Measurements from ENCODE around the gene PSMF1. TPM values are rescaled to one million over a fixed set of nuclear protein-coding genes. Genes with fewer than 3 reads are reported as not detected.
A peak's percentile ranks its signal among the peaks of the same experiment; 100 is the strongest.

The PSMF1 gene
- total RNA-seq, 1 donor from 2014 or later, result 133 TPM

DNA sequence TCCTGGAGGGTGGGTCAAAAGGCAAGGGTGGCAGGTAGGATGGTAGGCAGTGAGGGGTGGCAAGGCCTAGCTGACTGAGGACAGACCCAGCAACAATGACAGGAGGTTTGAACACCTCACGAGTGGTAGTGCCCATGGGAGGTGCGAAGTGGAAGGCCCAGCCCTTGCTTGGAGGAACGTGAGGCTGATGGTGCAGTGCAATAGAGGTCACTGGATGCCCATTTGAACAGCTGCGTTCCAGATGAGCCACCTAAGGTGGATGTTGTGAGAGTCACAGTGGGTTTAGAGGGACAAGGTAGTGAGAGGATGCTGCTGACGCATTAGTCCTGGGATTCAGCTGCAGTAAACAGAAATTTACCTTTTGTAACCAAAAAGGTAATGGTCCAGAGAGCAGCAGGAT lies 50.8 kb downstream of the PSMF1 start:
- Mint-ChIP-seq H3K9me3 (ENCODE audit: unreplicated experiment) (no peaks in the 10 kb centered on the region), H3K36me3 (ENCODE audit: low read depth, unreplicated experiment) (peaks cover 37% of the 10 kb centered on the region), H3K27me3 (ENCODE audit: low read depth, unreplicated experiment) (no peaks in the 10 kb centered on the region), H3K4me3 (ENCODE audit: unreplicated experiment) (no peak overlapping the region), H3K27ac (ENCODE audit: unreplicated experiment) (no peak overlapping the region), H3K4me1 (ENCODE audit: low read depth, unreplicated experiment) (no peaks in the 10 kb centered on the region)
- no peaks in the 10 kb centered on the region for H3K4me1 ChIP-seq (ENCODE audit: insufficient read depth, low read length)
- TF ChIP-seq, protein P1, sequence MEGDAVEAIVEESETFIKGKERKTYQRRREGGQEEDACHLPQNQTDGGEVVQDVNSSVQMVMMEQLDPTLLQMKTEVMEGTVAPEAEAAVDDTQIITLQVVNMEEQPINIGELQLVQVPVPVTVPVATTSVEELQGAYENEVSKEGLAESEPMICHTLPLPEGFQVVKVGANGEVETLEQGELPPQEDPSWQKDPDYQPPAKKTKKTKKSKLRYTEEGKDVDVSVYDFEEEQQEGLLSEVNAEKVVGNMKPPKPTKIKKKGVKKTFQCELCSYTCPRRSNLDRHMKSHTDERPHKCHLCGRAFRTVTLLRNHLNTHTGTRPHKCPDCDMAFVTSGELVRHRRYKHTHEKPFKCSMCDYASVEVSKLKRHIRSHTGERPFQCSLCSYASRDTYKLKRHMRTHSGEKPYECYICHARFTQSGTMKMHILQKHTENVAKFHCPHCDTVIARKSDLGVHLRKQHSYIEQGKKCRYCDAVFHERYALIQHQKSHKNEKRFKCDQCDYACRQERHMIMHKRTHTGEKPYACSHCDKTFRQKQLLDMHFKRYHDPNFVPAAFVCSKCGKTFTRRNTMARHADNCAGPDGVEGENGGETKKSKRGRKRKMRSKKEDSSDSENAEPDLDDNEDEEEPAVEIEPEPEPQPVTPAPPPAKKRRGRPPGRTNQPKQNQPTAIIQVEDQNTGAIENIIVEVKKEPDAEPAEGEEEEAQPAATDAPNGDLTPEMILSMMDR (IDR thresholded peaks at IDR 0.05; ENCODE audit: insufficient read depth, low read depth, low read length), result no peak
- TF ChIP-seq EZH2 (IDR thresholded peaks at IDR 0.05; ENCODE audit: insufficient read depth, low read length), result no peak
- H3K9ac ChIP-seq (ENCODE audit: low read length), result no peak overlapping the region
- no peaks in the 10 kb centered on the region for H3K27me3 ChIP-seq (ENCODE audit: insufficient read depth, low read length)
- H3K79me2 ChIP-seq (ENCODE audit: insufficient read depth, low read length), result no peaks in the 10 kb centered on the region
- H4K20me1 ChIP-seq (ENCODE audit: insufficient read depth, low read length), result peaks cover 41% of the 10 kb centered on the region
- no peak overlapping the region for H3K4me3 ChIP-seq (ENCODE audit: insufficient read depth, low read depth, low read length)
- no peak overlapping the region for H3K27ac ChIP-seq (ENCODE audit: low read depth, low read length)
- FAIRE-seq (no peak), DNase-seq (ENCODE audit: low read depth) (no peak)
- no peak overlapping the region for H2AFZ ChIP-seq (ENCODE audit: low read depth, low read length)
- no peak overlapping the region for H3K4me2 ChIP-seq (ENCODE audit: low read length)
- H3K36me3 ChIP-seq (ENCODE audit: insufficient read depth, low read length), result peaks cover 26% of the 10 kb centered on the region
- H3K9me3 ChIP-seq (ENCODE audit: insufficient read depth, low read depth, low read length), result no peaks in the 10 kb centered on the region

- no peaks in the 10 kb centered on the region for H3K9me3 ChIP-seq (ENCODE audit: insufficient read depth, low read depth, low read length)
- no peak overlapping the region for H3K4me3 ChIP-seq (ENCODE audit: insufficient read depth, low read depth, low read length)
- Mint-ChIP-seq H3K4me3 (ENCODE audit: unreplicated experiment) (no peak overlapping the region), H3K27ac (ENCODE audit: unreplicated experiment) (no peak overlapping the region), H3K4me1 (ENCODE audit: low read depth, unreplicated experiment) (no peaks in the 10 kb centered on the region), H3K27me3 (ENCODE audit: low read depth, unreplicated experiment) (no peaks in the 10 kb centered on the region), H3K36me3 (ENCODE audit: low read depth, unreplicated experiment) (peaks cover 32% of the 10 kb centered on the region), H3K9me3 (ENCODE audit: unreplicated experiment) (no peaks in the 10 kb centered on the region)
- no peak for TF ChIP-seq EZH2 (IDR thresholded peaks at IDR 0.05; ENCODE audit: insufficient read depth, low read length)
- no peak overlapping the region for H2AFZ ChIP-seq (ENCODE audit: low read depth, low read length)
- H3K9ac ChIP-seq (ENCODE audit: low read length), result no peak overlapping the region
- no peaks in the 10 kb centered on the region for H3K79me2 ChIP-seq (ENCODE audit: insufficient read depth, low read length)
- peaks cover 15% of the 10 kb centered on the region for H3K36me3 ChIP-seq (ENCODE audit: insufficient read depth, low read length)
- no peak overlapping the region for H3K27ac ChIP-seq (ENCODE audit: low read depth, low read length)
- no peak overlapping the region for H3K4me2 ChIP-seq (ENCODE audit: low read length)
- FAIRE-seq (no peak), DNase-seq (ENCODE audit: low read depth) (peak; percentile 12)
- H4K20me1 ChIP-seq (ENCODE audit: insufficient read depth, low read length), result peaks cover 35% of the 10 kb centered on the region
- H3K27me3 ChIP-seq (ENCODE audit: insufficient read depth, low read length), result no peaks in the 10 kb centered on the region
- no peaks in the 10 kb centered on the region for H3K4me1 ChIP-seq (ENCODE audit: insufficient read depth, low read length)
Observed at GRCh38 chr20:1171461-1172093, 53.2 kb downstream of the PSMF1 start.

GRCh38 chr20:1173698-1174097 lies 55.3 kb downstream of the PSMF1 start:
- TF ChIP-seq, protein P1 (IDR thresholded peaks at IDR 0.05; ENCODE audit: insufficient read depth, low read depth, low read length), result no peak
- TF ChIP-seq EZH2 (IDR thresholded peaks at IDR 0.05; ENCODE audit: insufficient read depth, low read length), result no peak
- no peak overlapping the region for H3K9ac ChIP-seq (ENCODE audit: low read length)
- H3K27ac ChIP-seq (ENCODE audit: low read depth, low read length), result no peak overlapping the region
- H4K20me1 ChIP-seq (ENCODE audit: insufficient read depth, low read length), result peaks cover 35% of the 10 kb centered on the region
- no peak overlapping the region for H3K4me2 ChIP-seq (ENCODE audit: low read length)
- no peak for FAIRE-seq
- H3K4me3 ChIP-seq (ENCODE audit: insufficient read depth, low read depth, low read length), result no peak overlapping the region
- no peak overlapping the region for H3K4me3 Mint-ChIP-seq (ENCODE audit: unreplicated experiment)
- H3K79me2 ChIP-seq (ENCODE audit: insufficient read depth, low read length), result no peaks in the 10 kb centered on the region
- H2AFZ ChIP-seq (ENCODE audit: low read depth, low read length), result no peak overlapping the region
- peaks cover 1% of the 10 kb centered on the region for H3K4me1 Mint-ChIP-seq (ENCODE audit: low read depth, unreplicated experiment)
- peaks cover 6% of the 10 kb centered on the region for H3K36me3 ChIP-seq (ENCODE audit: insufficient read depth, low read length)
- H3K4me1 ChIP-seq (ENCODE audit: insufficient read depth, low read length), result no peaks in the 10 kb centered on the region
- no peaks in the 10 kb centered on the region for H3K9me3 Mint-ChIP-seq (ENCODE audit: unreplicated experiment)
- H3K27me3 Mint-ChIP-seq (ENCODE audit: low read depth, unreplicated experiment), result no peaks in the 10 kb centered on the region
- DNase-seq (ENCODE audit: low read depth), result no peak
- H3K27me3 ChIP-seq (ENCODE audit: insufficient read depth, low read length), result no peaks in the 10 kb centered on the region
- H3K27ac Mint-ChIP-seq (ENCODE audit: unreplicated experiment), result no peak overlapping the region
- peaks cover 25% of the 10 kb centered on the region for H3K36me3 Mint-ChIP-seq (ENCODE audit: low read depth, unreplicated experiment)
- no peaks in the 10 kb centered on the region for H3K9me3 ChIP-seq (ENCODE audit: insufficient read depth, low read depth, low read length)
